ENCODE measurements around the gene CAMLG. TPM values are rescaled to one million over a fixed set of nuclear protein-coding genes. Genes with fewer than 3 reads are reported as not detected.

The CAMLG gene
- total and polyA plus RNA-seq, 9 of the 15 experiments (the other 6 are each of a cell fraction or from before 2014, with no cell fraction given), result 11.3 to 22.0 (median 16.3) TPM

GRCh38 chr5:134772461-134773125 is 34.2 kb downstream of the CAMLG start (continued):
- TF ChIP-seq, protein P1, sequence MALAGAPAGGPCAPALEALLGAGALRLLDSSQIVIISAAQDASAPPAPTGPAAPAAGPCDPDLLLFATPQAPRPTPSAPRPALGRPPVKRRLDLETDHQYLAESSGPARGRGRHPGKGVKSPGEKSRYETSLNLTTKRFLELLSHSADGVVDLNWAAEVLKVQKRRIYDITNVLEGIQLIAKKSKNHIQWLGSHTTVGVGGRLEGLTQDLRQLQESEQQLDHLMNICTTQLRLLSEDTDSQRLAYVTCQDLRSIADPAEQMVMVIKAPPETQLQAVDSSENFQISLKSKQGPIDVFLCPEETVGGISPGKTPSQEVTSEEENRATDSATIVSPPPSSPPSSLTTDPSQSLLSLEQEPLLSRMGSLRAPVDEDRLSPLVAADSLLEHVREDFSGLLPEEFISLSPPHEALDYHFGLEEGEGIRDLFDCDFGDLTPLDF (CRISPR knock-in tag; IDR thresholded peaks at IDR 0.05), result no peak
- TF ChIP-seq NCOA2 (IDR thresholded peaks at IDR 0.05; ENCODE audit: partially characterized antibody in 2 of 2) (no peak), FOSL1 (tag; conservative IDR thresholded peaks at IDR 0.05) (no peak), FOXP1 (CRISPR knock-in tag; IDR thresholded peaks at IDR 0.05) (no peak)

DNA sequence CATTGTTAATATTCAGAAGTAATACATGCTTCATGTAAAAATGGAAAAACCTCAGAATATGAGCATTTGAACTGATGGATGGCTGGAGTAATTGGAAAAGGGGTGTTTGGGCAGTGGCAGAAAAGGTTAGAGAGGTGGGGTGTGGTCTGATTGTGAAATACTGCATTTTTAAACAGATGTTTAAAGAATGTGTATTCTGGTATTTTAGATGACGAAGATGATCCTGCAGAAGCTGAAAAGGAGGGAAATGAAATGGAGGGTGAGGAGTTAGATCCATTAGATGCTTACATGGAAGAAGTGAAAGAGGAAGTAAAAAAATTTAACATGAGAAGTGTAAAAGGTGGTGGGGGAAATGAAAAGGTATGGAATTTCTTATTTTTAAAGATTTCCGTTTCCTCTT is 39.0 kb downstream of the CAMLG start:
- peaks cover 92% of the 10 kb centered on the region for H3K36me3 ChIP-seq (ENCODE audit: control insufficient read depth, insufficient read depth, low read length)
- ATAC-seq (no peak), DNase-seq (ENCODE audit: extremely low read depth in 1 of 4, low spot score in 3 of 4) (no peak), FAIRE-seq (no peak)
- no peaks in the 10 kb centered on the region for H3K27me3 ChIP-seq (ENCODE audit: control insufficient read depth in 2 of 2, insufficient read depth in 2 of 2, low read length in 2 of 2)
- H3K9me1 ChIP-seq (ENCODE audit: control insufficient read depth, insufficient read depth, low read length), result no peaks in the 10 kb centered on the region
- no peak overlapping the region for H3K4me2 ChIP-seq (ENCODE audit: insufficient read depth, low read length)
- no TSS peak for BruUV-seq (replicated peaks)
- 97% methylated on average over 2 of the region's 2 CpGs for WGBS (ENCODE audit: insufficient coverage, low coverage, missing lambda C conversion rate)
- no peaks in the 10 kb centered on the region for H3K4me1 ChIP-seq (replicated peaks in 1 of 2; ENCODE audit: control insufficient read depth in 2 of 2, insufficient read depth in 2 of 2, low read length in 2 of 2)
- CTCF ChIA-PET (ENCODE audit: low intra/inter-chr PET ratio), result no interaction called here
- H3K4me3 ChIP-seq, result no peak overlapping the region
- H3K27ac ChIP-seq (ENCODE audit: extremely low read depth, low read depth, low read length), result no peak overlapping the region
- TF ChIP-seq IRF9 (tag; IDR thresholded peaks at IDR 0.05) (no peak), CEBPB (tag; IDR thresholded peaks at IDR 0.05) (0 out of 2 replicates have a peak, but pooled peaks have one; percentile 23)
- in situ Hi-C loops (cut with MboI), result no loop called here
- no peaks in the 10 kb centered on the region for H3K9me3 ChIP-seq (replicated peaks; ENCODE audit: control insufficient read depth, insufficient read depth, low read depth, low read length)
- intact Hi-C loops (cut with micrococcal nuclease), result no loop called here
- H3K79me2 ChIP-seq (ENCODE audit: control insufficient read depth, insufficient read depth, low read length), result no peaks in the 10 kb centered on the region
- H4K20me1 ChIP-seq (replicated peaks; ENCODE audit: control insufficient read depth, insufficient read depth, low read length), result no peaks in the 10 kb centered on the region
- POLR2A ChIA-PET, result interaction anchor here (0.9 to 2.3 kb wide), 2 partner anchors 11 to 19 kb away, joined by 3 to 6 read pairs; no protein-coding TSS in a partner anchor
- no peak overlapping the region for H3K9ac ChIP-seq (ENCODE audit: insufficient read depth in 1 of 2, low read depth in 2 of 2, low read length in 2 of 2)
- no peak overlapping the region for H2AFZ ChIP-seq (ENCODE audit: low read depth, low read length)

Measured in K562 (cell line).